ENCODE data around the gene TNFRSF14. TPM values are rescaled to one million over a fixed set of nuclear protein-coding genes. Genes with fewer than 3 reads are reported as not detected.

Gene TNFRSF14
- total and polyA plus RNA-seq, 4 donors: 14.8 to 38.1 (median 29.1) TPM

GRCh38 chr1:2586154-2587070 is 30.2 kb downstream of the TNFRSF14 start, which contains the start of gene PRXL2B:
TSS of gene PRXL2B (plus strand) at chr1:2586777. CDS start at chr1:2586886, 109 bp downstream.
- Histone ChIP-seq H3K27ac (ENCODE audit: low read depth in 1 of 2, low read length in 2 of 2) (peak within 1 kb of the TSS; percentile 94 to 98), H3K9ac (ENCODE audit: low read depth in 1 of 2, low read length in 2 of 2) (peak within 1 kb of the TSS; percentile 6 to 86), H3K4me3 (ENCODE audit: low read depth in 1 of 3, low read length in 3 of 3) (peak within 1 kb of the TSS; percentile 73 to 92 (median 75)), H3K27me3 (ENCODE audit: control insufficient read depth in 4 of 4, insufficient read depth in 4 of 4, low read length in 3 of 4) (no peaks in the 10 kb centered on the region), H3K9me3 (ENCODE audit: control insufficient read depth in 4 of 4, low read length in 3 of 4) (no peaks in the 10 kb centered on the region), H3K4me1 (ENCODE audit: control insufficient read depth in 4 of 4, insufficient read depth in 4 of 4, low read length in 3 of 4) (peaks cover 8 to 19% (median 10%) of the 10 kb centered on the region in 4 donors), H3K36me3 (ENCODE audit: control insufficient read depth in 4 of 4, insufficient read depth in 3 of 4, low read depth in 1 of 4, low read length in 3 of 4) (peaks cover 0 to 2% (median 0%) of the 10 kb centered on the region in 4 donors)
- DNase-seq (ENCODE audit: low spot score): peak; percentile 99
- peak; percentile 25 for TF ChIP-seq FOXA2 (IDR thresholded peaks at IDR 0.05)
- TF ChIP-seq HNF4G (IDR thresholded peaks at IDR 0.05): peak; percentile 9
- TF ChIP-seq YY1 (IDR thresholded peaks at IDR 0.05): peak; percentile 92
- no peak for TF ChIP-seq ATF3 (IDR thresholded peaks at IDR 0.05)
- peak; percentile 91 for TF ChIP-seq REST (IDR thresholded peaks at IDR 0.05)
- TF ChIP-seq EGR1 (IDR thresholded peaks at IDR 0.05; ENCODE audit: low read depth in 2 of 2): peak in 1 of 2 donors; percentile 69
- peak; percentile 44 to 46 for TF ChIP-seq HNF4A (conservative IDR thresholded peaks at IDR 0.05)
- peak; percentile 45 for TF ChIP-seq FOXA1 (IDR thresholded peaks at IDR 0.05)
- peak in 1 of 2 donors; percentile 34 for TF ChIP-seq RXRA (IDR thresholded peaks at IDR 0.05)
- TF ChIP-seq NR2F2 (IDR thresholded peaks at IDR 0.05): no peak
- peak in 1 of 2 donors; percentile 45 for TF ChIP-seq RAD21 (IDR thresholded peaks at IDR 0.05)
- TF ChIP-seq JUND (IDR thresholded peaks at IDR 0.05): no peak
- no peak for TF ChIP-seq TAF1 (conservative IDR thresholded peaks at IDR 0.05)
- TF ChIP-seq SP1 (IDR thresholded peaks at IDR 0.05): peak; percentile 83
- TF ChIP-seq GABPA (IDR thresholded peaks at IDR 0.05 in 1 of 2, conservative IDR thresholded peaks at IDR 0.05 in 1 of 2): peak in 1 of 2 donors; percentile 62
- TF ChIP-seq, protein P1, sequence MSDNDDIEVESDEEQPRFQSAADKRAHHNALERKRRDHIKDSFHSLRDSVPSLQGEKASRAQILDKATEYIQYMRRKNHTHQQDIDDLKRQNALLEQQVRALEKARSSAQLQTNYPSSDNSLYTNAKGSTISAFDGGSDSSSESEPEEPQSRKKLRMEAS (IDR thresholded peaks at IDR 0.05): no peak
- TF ChIP-seq, protein P2, sequence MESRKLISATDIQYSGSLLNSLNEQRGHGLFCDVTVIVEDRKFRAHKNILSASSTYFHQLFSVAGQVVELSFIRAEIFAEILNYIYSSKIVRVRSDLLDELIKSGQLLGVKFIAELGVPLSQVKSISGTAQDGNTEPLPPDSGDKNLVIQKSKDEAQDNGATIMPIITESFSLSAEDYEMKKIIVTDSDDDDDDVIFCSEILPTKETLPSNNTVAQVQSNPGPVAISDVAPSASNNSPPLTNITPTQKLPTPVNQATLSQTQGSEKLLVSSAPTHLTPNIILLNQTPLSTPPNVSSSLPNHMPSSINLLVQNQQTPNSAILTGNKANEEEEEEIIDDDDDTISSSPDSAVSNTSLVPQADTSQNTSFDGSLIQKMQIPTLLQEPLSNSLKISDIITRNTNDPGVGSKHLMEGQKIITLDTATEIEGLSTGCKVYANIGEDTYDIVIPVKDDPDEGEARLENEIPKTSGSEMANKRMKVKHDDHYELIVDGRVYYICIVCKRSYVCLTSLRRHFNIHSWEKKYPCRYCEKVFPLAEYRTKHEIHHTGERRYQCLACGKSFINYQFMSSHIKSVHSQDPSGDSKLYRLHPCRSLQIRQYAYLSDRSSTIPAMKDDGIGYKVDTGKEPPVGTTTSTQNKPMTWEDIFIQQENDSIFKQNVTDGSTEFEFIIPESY (IDR thresholded peaks at IDR 0.05): no peak
- peak; percentile 8 for TF ChIP-seq CTCF (IDR thresholded peaks at IDR 0.05; ENCODE audit: low read depth, low read length, missing input control)
- 1% methylated on average over 107 of the region's 107 CpGs for WGBS
